Rectal smooth muscle tissue (tissue), 1 donor: ENCODE measurements around the gene NLRP6.

Experiments
- H3K27ac ChIP-seq: one replicate; pipeline ENCODE4 v1.7.0; 2013; ENCODE audit warnings: low read depth, low read length, inconsistent platforms
- H3K27me3 ChIP-seq: one replicate; pipeline ENCODE4 v1.7.0; 2013; ENCODE audit warnings: low read length; ENCODE audit not compliant: control insufficient read depth, insufficient read depth
- H3K36me3 ChIP-seq: one replicate; pipeline ENCODE4 v1.7.0; 2013; ENCODE audit warnings: low read length; ENCODE audit not compliant: control insufficient read depth, insufficient read depth
- H3K4me1 ChIP-seq: one replicate; pipeline ENCODE4 v1.7.0; 2013; ENCODE audit warnings: low read length; ENCODE audit not compliant: control insufficient read depth, insufficient read depth
- H3K4me3 ChIP-seq: one replicate; pipeline ENCODE4 v1.7.0; 2013; ENCODE audit warnings: low read length
- H3K9ac ChIP-seq: one replicate; pipeline ENCODE4 v1.7.0; 2013; ENCODE audit warnings: low read length

NLRP6 gene

DNA sequence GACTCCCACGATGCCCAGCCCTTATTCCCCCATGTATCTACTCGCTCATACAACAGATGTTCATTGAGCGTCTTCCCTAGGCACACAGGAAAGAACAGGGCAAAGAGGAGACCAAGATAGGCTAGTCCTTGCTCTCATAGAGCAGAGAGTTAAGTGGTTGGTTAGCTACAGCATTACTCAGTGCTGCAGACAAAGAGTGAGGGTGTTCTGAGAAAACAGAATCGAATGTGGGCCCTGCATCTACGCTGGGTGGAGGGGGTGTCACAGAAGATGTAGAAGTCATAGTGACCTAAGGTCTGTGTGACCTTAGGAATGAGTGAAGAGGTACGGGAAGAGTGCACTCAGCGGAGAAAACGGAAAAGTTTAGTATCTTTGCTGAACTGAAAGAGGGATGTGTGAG lies 29.1 kb upstream of the NLRP6 start:
- Histone ChIP-seq H3K4me1 (no peaks in the 10 kb centered on the region), H3K27ac (no peak overlapping the region), H3K27me3 (no peaks in the 10 kb centered on the region), H3K36me3 (peaks cover 41% of the 10 kb centered on the region), H3K4me3 (no peak overlapping the region), H3K9ac (no peak overlapping the region)

DNA sequence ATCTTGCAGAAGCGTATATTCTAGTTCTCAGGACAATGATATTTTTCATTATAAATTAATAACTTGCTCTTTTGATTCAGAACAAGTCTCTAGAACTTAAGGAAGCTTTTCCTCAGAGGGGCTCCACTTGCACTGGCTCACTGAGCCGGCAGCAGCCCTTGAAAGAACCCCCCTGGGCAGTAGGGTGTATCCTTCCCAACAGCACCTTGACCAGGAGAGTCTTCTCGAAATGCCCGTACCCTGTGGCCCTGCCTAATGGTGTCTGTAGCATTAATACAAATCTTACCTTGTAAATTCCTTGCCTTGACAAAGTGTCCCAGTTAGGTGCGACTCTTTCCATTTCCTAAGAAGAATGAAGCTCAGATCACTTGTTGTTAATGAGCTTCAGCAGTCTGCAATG lies 27.9 kb upstream of the NLRP6 start:
- Histone ChIP-seq H3K27me3 (no peaks in the 10 kb centered on the region), H3K27ac (no peak overlapping the region), H3K4me1 (no peaks in the 10 kb centered on the region), H3K9ac (no peak overlapping the region), H3K4me3 (no peak overlapping the region), H3K36me3 (peaks cover 39% of the 10 kb centered on the region)

DNA sequence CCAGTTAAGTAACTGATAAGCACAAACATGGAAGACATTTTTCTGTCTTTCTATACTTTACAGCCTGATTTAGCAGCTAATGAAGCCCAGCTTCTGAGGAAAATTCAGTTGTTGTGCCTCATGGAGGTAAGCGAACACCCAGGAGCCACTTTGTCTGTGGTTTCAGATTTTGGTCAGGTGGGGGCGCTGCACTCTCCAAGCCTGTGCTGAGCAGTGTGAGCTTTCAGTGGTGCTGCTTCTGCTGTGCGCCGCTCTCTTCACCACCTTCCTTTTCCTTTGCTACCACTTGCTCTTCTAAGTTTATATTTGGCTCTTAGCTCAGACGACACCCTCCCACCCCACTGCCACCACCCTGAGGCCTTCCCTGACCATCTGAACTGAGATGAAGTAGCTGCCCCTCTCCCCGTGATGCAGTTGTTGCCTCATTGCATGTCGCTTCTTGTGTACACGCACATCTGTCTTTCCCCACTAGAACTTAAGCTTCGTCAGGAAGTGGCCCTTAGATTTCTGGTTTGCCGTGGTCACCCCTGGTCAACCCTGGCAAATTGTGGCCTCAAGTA lies 27.4 kb upstream of the NLRP6 start:
- Histone ChIP-seq H3K4me3 (no peak overlapping the region), H3K4me1 (no peaks in the 10 kb centered on the region), H3K27me3 (no peaks in the 10 kb centered on the region), H3K9ac (no peak overlapping the region), H3K36me3 (peaks cover 34% of the 10 kb centered on the region), H3K27ac (no peak overlapping the region)

DNA sequence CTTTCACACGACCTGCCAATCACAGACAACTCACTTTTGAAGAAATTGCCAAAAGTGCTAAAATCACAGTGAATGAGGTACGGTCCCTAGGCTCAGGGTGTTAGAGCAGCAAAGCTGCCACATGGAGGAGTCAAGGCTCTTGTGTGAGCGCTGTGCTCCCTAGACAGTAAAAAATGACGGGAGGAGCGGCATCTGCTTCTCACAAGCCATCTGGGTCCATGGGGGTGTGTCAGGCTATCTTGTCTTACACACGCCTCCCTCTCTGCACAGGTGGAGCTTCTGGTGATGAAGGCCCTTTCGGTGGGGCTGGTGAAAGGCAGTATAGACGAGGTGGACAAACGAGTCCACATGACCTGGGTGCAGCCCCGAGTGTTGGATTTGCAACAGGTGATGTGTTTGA lies 26.7 kb upstream of the NLRP6 start:
- peaks cover 31% of the 10 kb centered on the region for H3K36me3 ChIP-seq
- H3K27ac ChIP-seq: no peak overlapping the region
- H3K4me1 ChIP-seq: no peaks in the 10 kb centered on the region

DNA sequence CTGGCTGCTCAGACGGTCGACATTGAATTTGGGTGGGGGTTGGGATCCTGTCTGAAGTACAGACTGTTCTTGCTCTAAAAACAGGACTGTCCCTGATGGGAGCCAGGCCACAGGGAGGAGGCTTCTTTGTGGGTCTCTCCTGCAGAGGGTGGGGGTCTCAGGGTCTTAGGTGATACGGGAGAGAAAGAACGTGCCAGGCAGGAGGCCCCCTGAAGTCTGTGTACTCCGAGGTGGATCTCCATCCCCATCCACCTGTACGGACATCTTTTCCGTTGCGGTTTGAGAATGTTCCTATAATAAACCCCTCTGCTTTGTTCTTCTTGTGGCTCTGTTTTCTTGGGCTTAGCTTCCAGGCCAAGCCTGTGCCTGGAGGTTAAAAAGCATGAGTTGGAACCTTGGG lies 25.5 kb upstream of the NLRP6 start:
- Histone ChIP-seq H3K4me3 (no peak overlapping the region), H3K36me3 (peaks cover 26% of the 10 kb centered on the region), H3K9ac (no peak overlapping the region), H3K27me3 (no peaks in the 10 kb centered on the region), H3K27ac (no peak overlapping the region), H3K4me1 (no peaks in the 10 kb centered on the region)

More for the DNA sequence above, 26.7 kb upstream of the NLRP6 start:
- H3K9ac ChIP-seq: no peak overlapping the region
- H3K27me3 ChIP-seq: no peaks in the 10 kb centered on the region
- no peak overlapping the region for H3K4me3 ChIP-seq

DNA sequence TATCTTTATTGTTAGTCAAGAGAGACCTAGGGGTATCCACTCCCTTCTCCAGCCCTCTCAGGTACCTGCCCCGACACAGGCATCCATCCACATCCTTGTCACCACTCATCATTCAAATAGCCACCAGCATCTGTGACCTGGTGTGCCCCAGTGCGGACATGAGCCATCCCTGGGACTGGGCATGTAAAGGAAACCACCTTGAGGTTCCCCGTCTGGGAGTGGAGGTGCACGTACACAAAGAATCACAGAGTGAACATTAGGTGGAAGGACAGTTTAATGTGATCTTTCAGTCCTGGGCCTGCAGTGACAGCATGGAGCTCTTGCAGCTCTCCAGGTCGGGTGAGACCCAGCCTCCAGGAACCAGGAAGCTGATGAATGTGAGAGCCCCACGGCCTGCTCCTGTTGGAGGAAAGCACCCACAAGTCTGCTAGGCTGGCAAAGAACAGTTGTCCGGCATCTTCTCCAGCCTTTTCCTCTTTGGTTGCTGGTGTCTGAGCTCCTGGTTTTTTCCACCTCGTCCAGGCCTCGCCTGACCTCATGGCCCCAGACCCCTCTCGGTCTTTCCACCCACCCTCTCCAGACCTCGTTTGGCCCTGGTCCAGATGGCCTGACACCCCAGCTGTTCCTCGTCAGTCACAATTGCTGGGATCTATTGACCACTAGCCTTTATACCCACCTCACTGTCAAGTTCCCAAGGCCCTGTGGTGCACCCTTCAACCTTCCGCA lies 24.9 kb upstream of the NLRP6 start:
- peaks cover 20% of the 10 kb centered on the region for H3K36me3 ChIP-seq
- H3K4me1 ChIP-seq: no peaks in the 10 kb centered on the region
- H3K4me3 ChIP-seq: no peak overlapping the region
- no peak overlapping the region for H3K9ac ChIP-seq
- no peaks in the 10 kb centered on the region for H3K27me3 ChIP-seq
- no peak overlapping the region for H3K27ac ChIP-seq

DNA sequence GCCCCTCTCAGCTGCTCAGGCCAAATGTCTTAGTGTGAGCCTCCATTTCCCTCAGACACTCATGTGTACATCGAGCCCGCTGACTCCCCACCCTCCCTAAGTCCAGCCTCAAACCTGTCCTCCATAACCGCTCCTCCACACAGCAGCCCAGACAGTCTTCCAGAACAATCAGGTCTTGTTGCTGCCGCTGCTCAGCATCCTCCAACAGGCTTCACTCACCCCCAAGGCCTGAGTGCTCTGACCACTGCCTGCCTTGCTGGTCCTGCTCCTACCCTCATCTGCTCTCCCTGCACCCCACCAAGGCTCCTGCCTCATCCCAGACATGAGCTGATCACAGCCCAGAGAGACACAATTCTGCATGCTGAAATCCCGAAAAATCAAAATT lies 24.3 kb upstream of the NLRP6 start:
- no peaks in the 10 kb centered on the region for H3K27me3 ChIP-seq
- H3K36me3 ChIP-seq: peaks cover 14% of the 10 kb centered on the region
- no peaks in the 10 kb centered on the region for H3K4me1 ChIP-seq
- no peak overlapping the region for H3K4me3 ChIP-seq
- no peak overlapping the region for H3K27ac ChIP-seq
- no peak overlapping the region for H3K9ac ChIP-seq

DNA sequence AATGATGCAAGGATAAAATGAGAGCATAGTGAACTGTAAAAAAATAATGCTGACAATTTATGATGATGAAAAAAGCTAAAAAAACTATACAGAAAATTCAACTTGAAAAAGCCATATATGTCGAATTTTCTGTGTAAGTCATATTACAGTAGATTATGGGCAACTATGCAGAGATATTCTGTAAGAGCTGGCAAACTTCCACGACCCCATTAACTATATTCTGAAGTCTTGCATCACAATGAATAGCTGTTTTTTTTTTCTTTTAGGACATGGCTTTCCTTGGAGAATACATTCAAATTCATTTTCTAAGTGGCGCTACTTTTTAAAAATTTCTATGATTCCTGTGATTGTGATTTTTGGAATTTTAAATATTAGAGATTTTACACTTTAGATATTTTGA lies 23.0 kb upstream of the NLRP6 start:
- Histone ChIP-seq H3K36me3 (peaks cover 11% of the 10 kb centered on the region), H3K9ac (no peak overlapping the region), H3K27me3 (no peaks in the 10 kb centered on the region), H3K27ac (no peak overlapping the region), H3K4me3 (no peak overlapping the region), H3K4me1 (no peaks in the 10 kb centered on the region)

DNA sequence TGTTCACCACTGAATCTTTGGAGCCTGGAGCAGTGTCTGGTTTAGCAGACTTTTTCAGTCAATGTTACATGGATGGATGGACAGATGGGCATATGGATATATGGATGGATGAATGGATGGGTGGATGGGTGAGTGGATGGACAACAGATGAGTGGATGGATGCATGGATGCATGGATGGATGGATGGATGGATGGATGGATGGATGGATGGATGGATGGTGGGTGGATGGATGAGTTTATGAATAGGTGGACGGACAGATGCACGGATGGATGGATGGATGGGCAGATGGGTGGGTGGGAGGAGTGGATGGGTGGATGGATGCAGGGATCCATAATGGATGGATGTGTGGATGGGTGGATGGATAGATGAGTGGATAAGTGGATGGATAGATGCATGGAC lies 22.4 kb upstream of the NLRP6 start:
- Histone ChIP-seq H3K27ac (no peak overlapping the region), H3K4me1 (no peaks in the 10 kb centered on the region), H3K27me3 (no peaks in the 10 kb centered on the region), H3K9ac (no peak overlapping the region), H3K4me3 (no peak overlapping the region), H3K36me3 (peaks cover 8% of the 10 kb centered on the region)

DNA sequence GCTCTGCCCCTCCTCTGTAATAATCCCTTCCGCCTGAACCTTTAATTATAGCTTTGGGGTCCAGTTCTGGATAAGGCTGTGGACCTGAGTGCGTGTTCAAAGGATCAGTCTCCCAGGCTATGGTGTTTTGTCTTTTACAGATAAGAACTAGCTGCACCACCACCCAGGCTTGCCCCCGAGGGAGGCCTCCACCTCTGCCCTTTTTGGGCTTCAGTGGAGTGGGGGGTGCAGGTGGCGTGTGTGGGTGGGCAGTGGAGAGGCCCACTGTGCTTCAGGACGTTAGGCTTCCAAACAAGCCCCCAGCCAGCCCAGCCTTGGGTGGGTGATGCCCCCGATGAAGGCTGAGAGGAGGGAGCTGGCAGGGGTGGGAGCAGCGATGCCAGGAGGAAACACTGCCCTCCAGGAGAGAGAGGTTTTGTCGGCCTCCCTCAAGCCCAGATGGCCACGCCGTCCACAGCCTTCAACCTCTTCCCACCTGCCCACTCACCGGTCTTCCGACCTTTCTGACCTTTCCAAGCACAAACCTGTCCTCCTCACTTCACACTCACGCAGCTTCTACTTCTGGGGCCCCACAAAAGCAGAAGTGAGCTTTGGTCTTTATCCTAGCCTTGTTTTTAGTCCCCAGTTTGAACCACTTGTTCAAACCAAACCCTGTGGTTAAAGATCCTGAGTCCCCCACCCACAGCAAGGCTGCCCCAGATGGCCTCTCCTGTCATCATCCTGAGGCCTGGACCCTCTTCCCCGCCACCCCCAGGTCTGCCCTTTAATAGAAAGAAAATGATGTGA lies 21.1 kb upstream of the NLRP6 start:
- Histone ChIP-seq H3K36me3 (peaks cover 8% of the 10 kb centered on the region), H3K4me1 (no peaks in the 10 kb centered on the region), H3K27me3 (no peaks in the 10 kb centered on the region), H3K4me3 (no peak overlapping the region), H3K27ac (no peak overlapping the region), H3K9ac (no peak overlapping the region)

DNA sequence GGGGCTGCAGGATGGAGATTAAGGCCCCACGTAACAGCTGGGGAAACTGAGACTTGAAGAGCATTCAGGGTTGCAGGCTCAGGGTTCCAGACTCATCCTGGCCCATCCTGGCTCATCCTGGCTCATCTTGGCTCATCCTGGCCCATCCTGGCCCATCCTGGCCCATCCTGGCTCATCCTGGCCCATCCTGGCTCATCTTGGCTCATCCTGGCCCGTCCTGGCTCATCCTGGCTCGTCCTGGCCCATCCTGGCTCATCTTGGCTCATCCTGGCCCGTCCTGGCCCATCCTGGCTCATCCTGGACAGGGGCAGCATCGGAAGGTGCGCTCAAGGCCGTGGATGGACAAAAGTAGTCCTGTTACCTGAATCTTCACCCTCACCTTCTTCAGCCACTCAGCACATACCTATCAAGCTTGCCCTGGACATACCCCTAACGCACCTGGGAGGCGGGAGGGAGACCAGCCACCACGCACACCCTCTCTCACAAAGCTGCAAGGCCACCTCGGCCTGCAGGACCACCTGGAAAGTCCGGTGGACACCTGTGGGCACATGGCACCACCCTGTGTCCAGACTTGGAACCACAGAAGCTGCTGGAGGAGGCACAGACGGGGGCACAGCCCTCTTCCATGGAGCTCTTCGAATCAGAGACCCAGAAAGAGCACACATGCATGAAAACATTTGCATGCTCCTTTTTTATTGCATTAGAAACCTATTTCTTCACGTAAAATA lies 20.3 kb upstream of the NLRP6 start:
- H3K4me3 ChIP-seq: no peak overlapping the region
- H3K27ac ChIP-seq: no peak overlapping the region
- no peaks in the 10 kb centered on the region for H3K4me1 ChIP-seq
- H3K27me3 ChIP-seq: no peaks in the 10 kb centered on the region
- H3K9ac ChIP-seq: no peak overlapping the region
- H3K36me3 ChIP-seq: peaks cover under 1% of the 10 kb centered on the region

DNA sequence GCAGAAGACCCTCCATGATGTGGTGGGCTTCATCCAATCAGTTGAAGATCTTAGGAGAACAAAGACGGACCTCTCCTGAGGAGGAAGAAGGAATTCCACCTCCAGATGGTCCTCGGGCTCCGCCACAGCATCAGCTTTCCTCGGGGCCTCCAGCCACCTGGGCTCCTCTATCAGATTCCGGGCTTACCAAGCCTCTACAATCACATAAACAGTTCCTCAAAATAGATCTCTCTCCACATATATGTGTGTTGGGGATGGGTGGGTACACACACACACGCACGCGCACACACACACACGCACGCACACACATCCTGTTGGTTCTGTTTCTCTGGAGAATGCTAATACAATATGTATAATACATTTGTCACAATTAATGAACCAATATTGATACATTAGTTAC lies 18.8 kb upstream of the NLRP6 start:
- no peaks in the 10 kb centered on the region for H3K36me3 ChIP-seq
- no peak overlapping the region for H3K27ac ChIP-seq
- H3K9ac ChIP-seq: no peak overlapping the region
- no peak overlapping the region for H3K4me3 ChIP-seq
- H3K4me1 ChIP-seq: no peaks in the 10 kb centered on the region
- H3K27me3 ChIP-seq: no peaks in the 10 kb centered on the region
